ENCODE measurements around the gene BCL2. TPM values are rescaled to one million over a fixed set of nuclear protein-coding genes. Genes with fewer than 3 reads are reported as not detected.

Gene BCL2
- total RNA-seq, 1 experiment from 2014 or later: 1.3 TPM

GRCh38 chr18:63301434-63301833 is 18.1 kb downstream of the BCL2 start:
- Histone ChIP-seq H3K56ac (ENCODE audit: insufficient read length, low read depth, low read length) (no peak overlapping the region), H3K4me1 (ENCODE audit: insufficient read depth, low read length) (peaks cover 2% of the 10 kb centered on the region; the same call in 1 of the 2 replicates), H3K79me1 (ENCODE audit: insufficient read depth, low read depth, low read length, poor library complexity, severe bottlenecking) (no peaks in the 10 kb centered on the region), H4K8ac (replicated peaks; ENCODE audit: insufficient read length, low read depth, low read length) (no peak overlapping the region), H2BK120ac (ENCODE audit: low read depth, low read length, poor library complexity, severe bottlenecking) (no peak overlapping the region), H3K18ac (ENCODE audit: insufficient read length, low read depth, low read length) (no peak overlapping the region), H3T11ph (ENCODE audit: low read length) (no peak overlapping the region), H3K79me2 (ENCODE audit: insufficient read depth, low read length) (no peaks in the 10 kb centered on the region), H3K9me3 (ENCODE audit: control insufficient read depth, low read depth, low read length) (no peaks in the 10 kb centered on the region), H4K20me1 (ENCODE audit: control insufficient read depth, insufficient read depth, insufficient read length) (no peaks in the 10 kb centered on the region), H2AK5ac (ENCODE audit: insufficient read length, low read length) (no peak overlapping the region), H4K91ac (ENCODE audit: insufficient read length, low read depth, low read length) (no peak overlapping the region), H3K27ac (ENCODE audit: insufficient read length, low read depth, low read length) (no peak overlapping the region), H4K5ac (ENCODE audit: insufficient read length, low read depth, low read length) (no peak overlapping the region), H2BK5ac (ENCODE audit: insufficient read length, low read length) (no peak overlapping the region), H3K14ac (ENCODE audit: insufficient read depth, low read length) (no peak overlapping the region), H2AFZ (ENCODE audit: low read length) (no peak overlapping the region), H3K4me2 (ENCODE audit: insufficient read depth, insufficient read length, low read length) (no peak overlapping the region), H3K27me3 (ENCODE audit: insufficient read depth, low read length) (no peaks in the 10 kb centered on the region), H2BK20ac (ENCODE audit: low read depth, low read length, poor library complexity, severe bottlenecking) (no peak overlapping the region), H3K4ac (ENCODE audit: low read depth, low read length) (no peak overlapping the region), H3K9ac (ENCODE audit: extremely low read depth, insufficient read length, low read length) (no peak overlapping the region), H2BK12ac (ENCODE audit: insufficient read length, low read depth, low read length) (no peak overlapping the region), H3K23me2 (ENCODE audit: insufficient read length, low read depth, low read length, poor library complexity, severe bottlenecking) (no peaks in the 10 kb centered on the region), H3K23ac (ENCODE audit: insufficient read length, low read depth, low read length) (no peak overlapping the region), H2BK15ac (ENCODE audit: low read depth, low read length) (no peak overlapping the region)
- H3K27me3 Mint-ChIP-seq (ENCODE audit: low read depth): no peaks in the 10 kb centered on the region
- no peak overlapping the region for H3K27ac Mint-ChIP-seq
- WGBS (ENCODE audit: extremely low coverage, insufficient read length, low lambda C conversion rate): no CpG with 5 or more reads among the region's 9 CpGs
- H3K4me1 Mint-ChIP-seq: peaks cover 15 to 16% of the 10 kb centered on the region in 2 experiments
- TF ChIP-seq CTCF (conservative IDR thresholded peaks at IDR 0.05): no peak
- H3K36me3 Mint-ChIP-seq (ENCODE audit: insufficient read depth in 1 of 3, low read depth in 3 of 3): no peaks in the 10 kb centered on the region
- H3K9me3 Mint-ChIP-seq: no peaks in the 10 kb centered on the region
- DNase-seq: no peak
- H3K4me3 Mint-ChIP-seq: no peak overlapping the region

All from H9 (cell line).